Activated CD4-positive, alpha-beta memory T cell treated with anti-CD3 and anti-CD28 coated beads, Interleukin-2, amount 10 ng/mL, durations not matched to agents 7 days and 5 days (primary cell): ENCODE results near the gene MTUS2. TPM values are rescaled to one million over a fixed set of nuclear protein-coding genes. Genes with fewer than 3 reads are reported as not detected.
"Not testable (repeated sequence)": the region's sequence is repeated elsewhere in the genome, so short reads cannot be mapped to it uniquely, and the experiment has no call there.

Experiments
- CTCF ChIA-PET: fragments of 350-600 bp; sonication (Branson Sonifier 250); formaldehyde crosslinking; loops from one replicate; lab custom pipeline; 2021; ENCODE audit warnings: antibody characterized with exemption, inconsistent platforms; lab: Charles Lee
- POLR2A ChIA-PET: fragments of 350-600 bp; sonication (Branson Sonifier 250); formaldehyde crosslinking; loops from one replicate; lab custom pipeline; 2021; ENCODE audit warnings: antibody characterized with exemption; lab: Charles Lee
- DNase-seq: peaks from one replicate; pipeline ENCODE4 v3.0.0-alpha.2; 2020
- H3K27ac Mint-ChIP-seq: one replicate; pipeline ENCODE4 v1.8.0; 2021; ENCODE audit warnings: mild to moderate bottlenecking, mixed read lengths
- H3K27me3 Mint-ChIP-seq: one replicate; pipeline ENCODE4 v1.8.0; 2021; ENCODE audit warnings: mixed read lengths
- H3K36me3 Mint-ChIP-seq: one replicate; pipeline ENCODE4 v1.8.0; 2021; ENCODE audit warnings: low read depth, mixed read lengths
- H3K4me1 Mint-ChIP-seq: one replicate; pipeline ENCODE4 v1.8.0; 2021; ENCODE audit warnings: mixed read lengths
- H3K4me3 Mint-ChIP-seq: one replicate; pipeline ENCODE4 v1.8.0; 2021; ENCODE audit warnings: mild to moderate bottlenecking, mixed read lengths
- H3K9me3 Mint-ChIP-seq: one replicate; pipeline ENCODE4 v1.8.0; 2021; ENCODE audit warnings: mixed read lengths
- total RNA-seq, 2 experiments: library from RNA; stranded (reverse); gene quantifications; one replicate each; pipeline ENCODE4 v1.2.3, GENCODE V29; 2021

Gene MTUS2
- total RNA-seq, 2 experiments from 2014 or later: not detected

GRCh38 chr13:28983641-28984040 lies 163.5 kb downstream of the MTUS2 start:
- Mint-ChIP-seq H3K27me3 (no peaks in the 10 kb centered on the region), H3K4me3 (no peak overlapping the region), H3K27ac (no peak overlapping the region), H3K36me3 (no peaks in the 10 kb centered on the region), H3K4me1 (no peaks in the 10 kb centered on the region), H3K9me3 (no peaks in the 10 kb centered on the region)
- no peak for DNase-seq
- CTCF ChIA-PET: no interaction called here
- POLR2A ChIA-PET: no interaction called here

- no peaks in the 10 kb centered on the region for H3K9me3 Mint-ChIP-seq
- POLR2A ChIA-PET: no interaction called here
- no peak overlapping the region for H3K4me3 Mint-ChIP-seq
- no peaks in the 10 kb centered on the region for H3K4me1 Mint-ChIP-seq
- no peak for DNase-seq
- no peak overlapping the region for H3K27ac Mint-ChIP-seq
- no peaks in the 10 kb centered on the region for H3K27me3 Mint-ChIP-seq
- CTCF ChIA-PET: no interaction called here
- H3K36me3 Mint-ChIP-seq: no peaks in the 10 kb centered on the region
Observed at GRCh38 chr13:28984326-28984725, 164.2 kb downstream of the MTUS2 start.

- H3K9me3 Mint-ChIP-seq: no peaks in the 10 kb centered on the region
- CTCF ChIA-PET: no interaction called here
- DNase-seq: no peak
- no peak overlapping the region for H3K27ac Mint-ChIP-seq
- no peaks in the 10 kb centered on the region for H3K27me3 Mint-ChIP-seq
- H3K4me3 Mint-ChIP-seq: no peak overlapping the region
- POLR2A ChIA-PET: no interaction called here
- no peaks in the 10 kb centered on the region for H3K4me1 Mint-ChIP-seq
- no peaks in the 10 kb centered on the region for H3K36me3 Mint-ChIP-seq
Observed at GRCh38 chr13:28984825-28985224, 164.7 kb downstream of the MTUS2 start.

GRCh38 chr13:28990378-28990777 lies 170.2 kb downstream of the MTUS2 start:
- H3K4me3 Mint-ChIP-seq, H3K4me1 Mint-ChIP-seq, DNase-seq, H3K27me3 Mint-ChIP-seq, H3K36me3 Mint-ChIP-seq, CTCF ChIA-PET, H3K9me3 Mint-ChIP-seq, POLR2A ChIA-PET, H3K27ac Mint-ChIP-seq: not testable (repeated sequence)

- ChIA-PET POLR2A (no interaction called here), CTCF (interaction anchor here (0.7 kb wide), 1 partner anchor 51 kb away, joined by 4 read pairs; no protein-coding TSS in a partner anchor)
- no peaks in the 10 kb centered on the region for H3K27me3 Mint-ChIP-seq
- no peaks in the 10 kb centered on the region for H3K36me3 Mint-ChIP-seq
- no peak overlapping the region for H3K27ac Mint-ChIP-seq
- no peaks in the 10 kb centered on the region for H3K4me1 Mint-ChIP-seq
- peaks cover 6% of the 10 kb centered on the region for H3K9me3 Mint-ChIP-seq
- no peak for DNase-seq
- no peak overlapping the region for H3K4me3 Mint-ChIP-seq
Observed at GRCh38 chr13:28991764-28992163, 171.6 kb downstream of the MTUS2 start.

GRCh38 chr13:29000826-29001225 lies 180.7 kb downstream of the MTUS2 start:
- H3K36me3 Mint-ChIP-seq: no peaks in the 10 kb centered on the region
- H3K4me3 Mint-ChIP-seq: no peak overlapping the region
- no peaks in the 10 kb centered on the region for H3K9me3 Mint-ChIP-seq
- no peaks in the 10 kb centered on the region for H3K27me3 Mint-ChIP-seq
- DNase-seq: no peak
- POLR2A ChIA-PET: no interaction called here
- no peaks in the 10 kb centered on the region for H3K4me1 Mint-ChIP-seq
- CTCF ChIA-PET: no interaction called here
- no peak overlapping the region for H3K27ac Mint-ChIP-seq

GRCh38 chr13:29005035-29005762 lies 185.1 kb downstream of the MTUS2 start:
- peaks cover 2% of the 10 kb centered on the region for H3K27me3 Mint-ChIP-seq
- no peak overlapping the region for H3K4me3 Mint-ChIP-seq
- DNase-seq: no peak
- CTCF ChIA-PET: no interaction called here
- POLR2A ChIA-PET: no interaction called here
- H3K4me1 Mint-ChIP-seq: no peaks in the 10 kb centered on the region
- H3K9me3 Mint-ChIP-seq: no peaks in the 10 kb centered on the region
- no peaks in the 10 kb centered on the region for H3K36me3 Mint-ChIP-seq
- H3K27ac Mint-ChIP-seq: no peak overlapping the region

- no peak overlapping the region for H3K4me3 Mint-ChIP-seq
- CTCF ChIA-PET: no interaction called here
- H3K9me3 Mint-ChIP-seq: no peaks in the 10 kb centered on the region
Observed at GRCh38 chr13:29005763-29006120, 185.6 kb downstream of the MTUS2 start.

GRCh38 chr13:29006359-29006850 lies 186.3 kb downstream of the MTUS2 start:
- Mint-ChIP-seq H3K4me1 (no peaks in the 10 kb centered on the region), H3K36me3 (no peaks in the 10 kb centered on the region), H3K27ac (no peak overlapping the region), H3K4me3 (no peak overlapping the region), H3K9me3 (no peaks in the 10 kb centered on the region), H3K27me3 (peaks cover 2% of the 10 kb centered on the region)
- no peak for DNase-seq
- ChIA-PET CTCF (no interaction called here), POLR2A (no interaction called here)

More at GRCh38 chr13:29005763-29006120, 185.6 kb downstream of the MTUS2 start:
- H3K27me3 Mint-ChIP-seq: peaks cover 2% of the 10 kb centered on the region
- H3K27ac Mint-ChIP-seq: no peak overlapping the region
- H3K4me1 Mint-ChIP-seq: no peaks in the 10 kb centered on the region
- no peak for DNase-seq
- POLR2A ChIA-PET: no interaction called here
- no peaks in the 10 kb centered on the region for H3K36me3 Mint-ChIP-seq

GRCh38 chr13:29008296-29008695 lies 188.2 kb downstream of the MTUS2 start:
- H3K27ac Mint-ChIP-seq: no peak overlapping the region
- H3K36me3 Mint-ChIP-seq: no peaks in the 10 kb centered on the region
- ChIA-PET CTCF (no interaction called here), POLR2A (no interaction called here)
- H3K9me3 Mint-ChIP-seq: no peaks in the 10 kb centered on the region
- H3K4me1 Mint-ChIP-seq: no peaks in the 10 kb centered on the region
- no peak for DNase-seq
- peaks cover 2% of the 10 kb centered on the region for H3K27me3 Mint-ChIP-seq
- H3K4me3 Mint-ChIP-seq: no peak overlapping the region

GRCh38 chr13:29020314-29020713 lies 200.2 kb downstream of the MTUS2 start:
- ChIA-PET CTCF (no interaction called here), POLR2A (no interaction called here)
- peaks cover 6% of the 10 kb centered on the region for H3K4me1 Mint-ChIP-seq
- no peak overlapping the region for H3K4me3 Mint-ChIP-seq
- DNase-seq: no peak
- H3K27me3 Mint-ChIP-seq: no peaks in the 10 kb centered on the region
- no peaks in the 10 kb centered on the region for H3K9me3 Mint-ChIP-seq
- no peak overlapping the region for H3K27ac Mint-ChIP-seq
- H3K36me3 Mint-ChIP-seq: no peaks in the 10 kb centered on the region

- H3K4me3 Mint-ChIP-seq: no peak overlapping the region
- ChIA-PET POLR2A (no interaction called here), CTCF (no interaction called here)
- peaks cover 6% of the 10 kb centered on the region for H3K4me1 Mint-ChIP-seq
- no peaks in the 10 kb centered on the region for H3K9me3 Mint-ChIP-seq
- no peak overlapping the region for H3K27ac Mint-ChIP-seq
- H3K36me3 Mint-ChIP-seq: no peaks in the 10 kb centered on the region
- no peaks in the 10 kb centered on the region for H3K27me3 Mint-ChIP-seq
- DNase-seq: no peak
Observed at GRCh38 chr13:29021311-29021710, 201.2 kb downstream of the MTUS2 start.

- Mint-ChIP-seq H3K4me3 (no peak overlapping the region), H3K36me3 (no peaks in the 10 kb centered on the region)
- POLR2A ChIA-PET: no interaction called here
Observed at GRCh38 chr13:29021717-29022116, 201.6 kb downstream of the MTUS2 start.

GRCh38 chr13:29022410-29022809 lies 202.3 kb downstream of the MTUS2 start:
- Mint-ChIP-seq H3K27me3 (no peaks in the 10 kb centered on the region), H3K4me1 (peaks cover 6% of the 10 kb centered on the region), H3K9me3 (no peaks in the 10 kb centered on the region), H3K27ac (no peak overlapping the region), H3K4me3 (no peak overlapping the region), H3K36me3 (no peaks in the 10 kb centered on the region)
- CTCF ChIA-PET: no interaction called here
- DNase-seq: no peak
- POLR2A ChIA-PET: no interaction called here

More at GRCh38 chr13:29021717-29022116, 201.6 kb downstream of the MTUS2 start:
- CTCF ChIA-PET: no interaction called here
- Mint-ChIP-seq H3K4me1 (peaks cover 6% of the 10 kb centered on the region), H3K27ac (no peak overlapping the region), H3K9me3 (no peaks in the 10 kb centered on the region), H3K27me3 (no peaks in the 10 kb centered on the region)
- no peak for DNase-seq
